Mammary epithelial cell (primary cell): Measurements from ENCODE around the gene NR4A1.
A peak's percentile ranks its signal among the peaks of the same experiment; 100 is the strongest.

Source experiments
- CTCF ChIP-seq, 2 donors: IDR thresholded peaks in 1 of 2; conservative IDR thresholded peaks in 1 of 2; 2 replicates each; pipeline ENCODE4 v1.5.1; 2011 to 2012; ENCODE audit warnings: inconsistent platforms in 2 of 2, low read length in 2 of 2, mild to moderate bottlenecking in 2 of 2, control low read depth in 1 of 2, low read depth in 1 of 2; ENCODE audit not compliant: insufficient read depth in 1 of 2; ENCODE audit errors: extremely low read depth in 1 of 2
- EZH2 ChIP-seq: IDR thresholded peaks from 2 replicates; pipeline ENCODE4 v1.6.1; 2012; ENCODE audit warnings: low read length, inconsistent platforms, borderline replicate concordance

- TF ChIP-seq CTCF (conservative IDR thresholded peaks at IDR 0.05 in 1 of 2, IDR thresholded peaks at IDR 0.05 in 1 of 2; ENCODE audit: extremely low read depth in 1 of 2, insufficient read depth in 1 of 2, low read depth in 1 of 2, low read length in 2 of 2) (peak in 1 of 2 donors; percentile 1), EZH2 (no peak)
Measured at GRCh38 chr12:52050758-52051541, at the start of gene NR4A1.
